H1 (cell line): ENCODE data around the gene OR10A4. TPM values are rescaled to one million over a fixed set of nuclear protein-coding genes. Genes with fewer than 3 reads are reported as not detected.
A peak's percentile ranks its signal among the peaks of the same experiment; 100 is the strongest.

Source experiments
- CTCF ChIA-PET: fragments of 300-600 bp; sonication (Branson Sonifier 250); formaldehyde crosslinking; loops from one replicate; lab custom pipeline; 2021; ENCODE audit not compliant: partially characterized antibody; lab: Charles Lee
- POLR2A ChIA-PET: fragments of 300-600 bp; sonication (Branson Sonifier 250); formaldehyde crosslinking; loops from one replicate; lab custom pipeline; 2021; ENCODE audit warnings: inconsistent platforms; ENCODE audit not compliant: partially characterized antibody; lab: Charles Lee
- DNase-seq, 2 experiments: peaks; one replicate each; pipeline versions ENCODE4 v3.0.0 to v3.0.0-alpha.2; 2010 to 2022; ENCODE audit warnings: low spot score in 2 of 2, low read depth in 1 of 2, mixed read lengths in 1 of 2
- FAIRE-seq: peaks from 2 replicates; lab custom pipeline; 2011; peaks lifted over from hg19 to GRCh38; lab: Jason Lieb, UNC
- H2AFZ ChIP-seq: 2 replicates; pipeline ENCODE4 v1.8.1; 2012; ENCODE audit warnings: low read length, inconsistent platforms
- H2AK5ac ChIP-seq: 2 replicates; pipeline ENCODE4 v1.6.1; 2013; ENCODE audit warnings: low read depth, low read length
- H2BK120ac ChIP-seq: replicated peaks from 2 replicates; pipeline ENCODE3; 2013; ENCODE audit warnings: low read depth, low read length, inconsistent platforms
- H2BK12ac ChIP-seq: 2 replicates; pipeline ENCODE4 v1.6.1; 2013; ENCODE audit warnings: low read depth, low read length
- H2BK15ac ChIP-seq: 2 replicates; pipeline ENCODE4 v1.6.1; 2013; ENCODE audit warnings: low read length
- H2BK20ac ChIP-seq: 2 replicates; pipeline ENCODE4 v1.6.1; 2013; ENCODE audit warnings: low read length
- H2BK5ac ChIP-seq: 2 replicates; pipeline ENCODE4 v1.6.1; 2013; ENCODE audit warnings: low read depth, low read length
- H3K14ac ChIP-seq: 2 replicates; pipeline ENCODE4 v1.6.1; 2013; ENCODE audit warnings: inconsistent platforms; ENCODE audit not compliant: insufficient read length
- H3K18ac ChIP-seq: 2 replicates; pipeline ENCODE4 v1.6.1; 2013; ENCODE audit warnings: low read length; ENCODE audit errors: extremely low read depth
- H3K23ac ChIP-seq: 2 replicates; pipeline ENCODE4 v1.6.1; 2013; ENCODE audit warnings: inconsistent platforms; ENCODE audit not compliant: insufficient read length
- H3K23me2 ChIP-seq: 2 replicates; pipeline ENCODE4 v1.6.1; 2013; ENCODE audit warnings: low read depth, low read length
- H3K27ac ChIP-seq: 2 replicates; pipeline ENCODE4 v1.6.1; 2011; ENCODE audit warnings: low read depth, low read length, inconsistent platforms
- H3K27me3 ChIP-seq, 4 experiments: replicated peaks in 1 of 4; 1 replicate in 1 of 4; 2 replicates in 3 of 4; pipeline versions ENCODE4 v1.6.1 to v1.8.1; 2011 to 2013; ENCODE audit warnings: low read length in 3 of 4, mild to moderate bottlenecking in 3 of 4, inconsistent platforms in 2 of 4, mixed read lengths in 2 of 4, moderate library complexity in 1 of 4; ENCODE audit not compliant: control insufficient read depth in 3 of 4, insufficient read depth in 3 of 4; ENCODE audit errors: extremely low read depth in 1 of 4
- H3K36me3 ChIP-seq, 4 experiments: 2 replicates each; pipeline versions ENCODE4 v1.6.1 to v1.8.1; 2011 to 2013; ENCODE audit warnings: mild to moderate bottlenecking in 4 of 4, low read length in 3 of 4, moderate library complexity in 2 of 4, control low read depth in 1 of 4, inconsistent platforms in 1 of 4; ENCODE audit not compliant: insufficient read depth in 4 of 4, control insufficient read depth in 2 of 4
- H3K4ac ChIP-seq: replicated peaks from 2 replicates; pipeline ENCODE3; 2013; ENCODE audit warnings: low read length, low read depth, mixed read lengths, inconsistent platforms; ENCODE audit not compliant: insufficient read length
- H3K4me1 ChIP-seq, 4 experiments: replicated peaks in 1 of 4; 1 replicate in 1 of 4; 2 replicates in 3 of 4; pipeline versions ENCODE4 v1.6.1 to v1.8.1; 2011 to 2013; ENCODE audit warnings: low read length in 3 of 4, inconsistent platforms in 2 of 4, mixed read lengths in 1 of 4; ENCODE audit not compliant: insufficient read depth in 4 of 4, control insufficient read depth in 3 of 4
- H3K4me2 ChIP-seq, 2 experiments: 2 replicates each; pipeline versions ENCODE4 v1.6.1 to v1.8.1; 2011 to 2013; ENCODE audit warnings: low read depth in 2 of 2, low read length in 2 of 2, control low read depth in 1 of 2, inconsistent platforms in 1 of 2, mild to moderate bottlenecking in 1 of 2; ENCODE audit not compliant: insufficient read depth in 1 of 2
- H3K4me3 ChIP-seq, 4 experiments: fragments of 200-600, 300-600 bp in 1 of 4; sonication (generic), shearing (Covaris generic), sonication (Bioruptor Twin) in 1 of 4; 2 replicates each; pipeline versions ENCODE4 v1.5.1 to v1.8.1; 2011 to 2016; ENCODE audit warnings: low read length in 4 of 4, low read depth in 3 of 4, control low read depth in 2 of 4, inconsistent platforms in 2 of 4, mild to moderate bottlenecking in 2 of 4, mixed read lengths in 1 of 4, moderate library complexity in 1 of 4; ENCODE audit not compliant: insufficient read depth in 2 of 4; ENCODE audit errors: extremely low read depth in 1 of 4
- H3K56ac ChIP-seq: replicated peaks from 2 replicates; pipeline ENCODE3; 2013; ENCODE audit warnings: low read depth, mild to moderate bottlenecking, mixed read lengths, low read length, inconsistent platforms; ENCODE audit not compliant: insufficient read length
- H3K79me1 ChIP-seq: 2 replicates; pipeline ENCODE4 v1.6.1; 2013; ENCODE audit warnings: low read depth, low read length, control low read depth
- H3K79me2 ChIP-seq, 2 experiments: 2 replicates each; pipeline versions ENCODE4 v1.6.1 to v1.8.1; 2012 to 2013; ENCODE audit warnings: low read length in 2 of 2, mild to moderate bottlenecking in 2 of 2, inconsistent platforms in 1 of 2; ENCODE audit not compliant: insufficient read depth in 2 of 2, control insufficient read depth in 1 of 2
- H3K9ac ChIP-seq, 4 experiments: replicated peaks in 1 of 4; 1 replicate in 1 of 4; 2 replicates in 3 of 4; pipeline versions ENCODE4 v1.6.1 to v1.8.1; 2011 to 2013; ENCODE audit warnings: low read depth in 3 of 4, low read length in 3 of 4, control low read depth in 2 of 4, mild to moderate bottlenecking in 2 of 4, moderate library complexity in 2 of 4, inconsistent platforms in 1 of 4; ENCODE audit errors: extremely low read depth in 1 of 4
- H3K9me3 ChIP-seq, 2 experiments: 2 replicates each; pipeline versions ENCODE4 v1.6.1 to v1.8.1; 2012 to 2013; ENCODE audit warnings: mild to moderate bottlenecking in 2 of 2, moderate library complexity in 2 of 2, control low read depth in 1 of 2, inconsistent platforms in 1 of 2, low read depth in 1 of 2, low read length in 1 of 2, mixed read lengths in 1 of 2; ENCODE audit not compliant: insufficient read depth in 2 of 2
- H4K20me1 ChIP-seq, 2 experiments: replicated peaks in 1 of 2; 2 replicates each; pipeline versions ENCODE3 to v1.8.1; 2011 to 2013; ENCODE audit warnings: inconsistent platforms in 2 of 2, low read length in 2 of 2, mild to moderate bottlenecking in 1 of 2; ENCODE audit not compliant: insufficient read depth in 2 of 2, control insufficient read depth in 1 of 2
- H4K5ac ChIP-seq: 2 replicates; pipeline ENCODE4 v1.6.1; 2013; ENCODE audit warnings: low read length, low read depth, mixed read lengths, inconsistent platforms; ENCODE audit not compliant: insufficient read length
- H4K8ac ChIP-seq: 2 replicates; pipeline ENCODE4 v1.8.0; 2013; ENCODE audit warnings: mild to moderate bottlenecking, moderate library complexity, low read length, inconsistent platforms; ENCODE audit not compliant: insufficient read depth; ENCODE audit errors: extremely low read depth
- H4K91ac ChIP-seq: replicated peaks from 2 replicates; pipeline ENCODE3; 2013; ENCODE audit warnings: low read length, mixed read lengths, inconsistent platforms; ENCODE audit not compliant: insufficient read length
- KDM1A ChIP-seq: fragments of 200-600, 300-600 bp; sonication (generic); IDR thresholded peaks from 2 replicates; pipeline ENCODE4 v1.7.1; 2016; ENCODE audit warnings: mild to moderate bottlenecking, low read length, borderline replicate concordance
- USF2 ChIP-seq: IDR thresholded peaks from 2 replicates; pipeline ENCODE4 v1.6.1; 2011; ENCODE audit warnings: low read length, improper control_type of control experiment
- WGBS, 2 experiments: shearing (Covaris generic) in 1 of 2; methylation state at CpG; one replicate each; pipeline versions ENCODE4 v1.1.6 to v1.1.7; 2013 to 2015; ENCODE audit warnings: low lambda C conversion rate in 2 of 2, mixed read lengths in 2 of 2, inconsistent platforms in 1 of 2, low coverage in 1 of 2, missing lambda C conversion rate in 1 of 2; ENCODE audit not compliant: insufficient replicate concordance in 2 of 2, insufficient coverage in 1 of 2, insufficient read length in 1 of 2; ENCODE audit errors: extremely low coverage in 1 of 2, missing lambda C conversion rate in 1 of 2; 5-methylcytosine and 5-hydroxymethylcytosine counted together
- polyA plus RNA-seq, 7 experiments: library from polyadenylated mRNA; depleted of rRNA in 3 of 7; stranded (reverse) in 5 of 7; unstranded in 2 of 7; fragments of >200 nt in 5 of 7; fragments of 200-250 nt in 2 of 7; gene quantifications; 1 replicate in 5 of 7; 2 replicates in 1 of 7; 4 replicates in 1 of 7; pipeline versions ENCODE4 v1.2.1 to v1.2.3, GENCODE V29; 2011 to 2013; ENCODE audit warnings: missing spikeins in 2 of 7, mixed read lengths in 2 of 7
- total RNA-seq: library from RNA; stranded (reverse); fragmentation: NEBNext Ultra II Directional; extraction: Animal tissue kit (Norgen Biotek cat#: 25700); gene quantifications from 2 replicates; pipeline ENCODE4 v1.2.1, GENCODE V29; 2021

Gene OR10A4
- total and polyA plus RNA-seq, 2 of the 8 experiments (the other 6 are each of a cell fraction or from before 2014, with no cell fraction given) = not detected

DNA sequence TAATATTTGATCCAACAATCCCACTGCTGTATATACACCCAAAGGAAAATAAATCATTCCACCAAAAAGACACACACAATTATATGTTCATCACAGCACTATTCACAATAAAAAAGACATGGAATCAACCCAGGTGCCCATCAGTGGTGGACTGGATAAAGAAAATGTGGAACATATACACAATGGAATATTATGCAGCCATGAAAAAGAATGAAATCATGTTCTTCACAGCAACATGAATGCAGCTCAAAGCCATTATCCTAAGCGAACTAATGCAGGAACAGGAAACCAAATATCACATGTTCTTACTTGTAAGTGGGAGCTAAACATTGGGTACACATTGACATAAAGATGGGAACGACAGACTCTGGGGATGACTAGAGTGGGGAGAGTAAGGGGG, 43.3 kb downstream of the OR10A4 start:
- no peak overlapping the region for H2BK12ac ChIP-seq
- H3K4me1 ChIP-seq = no peaks in the 10 kb centered on the region
- no peak overlapping the region for H4K5ac ChIP-seq
- FAIRE-seq (no peak), DNase-seq (no peak)
- no peak overlapping the region for H3K23ac ChIP-seq
- no peaks in the 10 kb centered on the region for H4K20me1 ChIP-seq
- no peak overlapping the region for H3K4me3 ChIP-seq
- H3K4me2 ChIP-seq = no peak overlapping the region
- 68% methylated on average over 2 of the region's 2 CpGs; no CpG with 5 or more reads in 1 of the 2 experiments for WGBS, 2 experiments
- H3K9ac ChIP-seq = no peak overlapping the region
- no peaks in the 10 kb centered on the region for H3K27me3 ChIP-seq
- ChIA-PET CTCF (no interaction called here), POLR2A (no interaction called here)
- no peaks in the 10 kb centered on the region for H3K79me2 ChIP-seq
- H2AK5ac ChIP-seq = no peak overlapping the region
- H4K91ac ChIP-seq = no peak overlapping the region
- H3K4ac ChIP-seq = no peak overlapping the region
- H2BK120ac ChIP-seq = no peak overlapping the region
- 0 out of 4 replicates have a peak, but pooled peaks cover 0 to 3% of the 10 kb centered on the region in 2 experiments for H3K9me3 ChIP-seq
- H3K56ac ChIP-seq = no peak overlapping the region
- H3K36me3 ChIP-seq = no peaks in the 10 kb centered on the region
- H3K14ac ChIP-seq = no peak overlapping the region
- no peak overlapping the region for H2BK20ac ChIP-seq
- no peak overlapping the region for H2AFZ ChIP-seq
- H2BK15ac ChIP-seq = no peak overlapping the region
- no peak overlapping the region for H2BK5ac ChIP-seq
- H3K27ac ChIP-seq = no peak overlapping the region
- H3K18ac ChIP-seq = no peak overlapping the region
- H3K23me2 ChIP-seq = no peaks in the 10 kb centered on the region
- H3K79me1 ChIP-seq = no peaks in the 10 kb centered on the region
- TF ChIP-seq KDM1A (peak; percentile 86; the same call in 1 of the 2 replicates), USF2 (no peak)
- TF ChIP-seq, all 59 proteins: peak for 1
- no peak overlapping the region for H4K8ac ChIP-seq
